ENCODE measurements around the gene PHLPP1.

PHLPP1 gene

DNA sequence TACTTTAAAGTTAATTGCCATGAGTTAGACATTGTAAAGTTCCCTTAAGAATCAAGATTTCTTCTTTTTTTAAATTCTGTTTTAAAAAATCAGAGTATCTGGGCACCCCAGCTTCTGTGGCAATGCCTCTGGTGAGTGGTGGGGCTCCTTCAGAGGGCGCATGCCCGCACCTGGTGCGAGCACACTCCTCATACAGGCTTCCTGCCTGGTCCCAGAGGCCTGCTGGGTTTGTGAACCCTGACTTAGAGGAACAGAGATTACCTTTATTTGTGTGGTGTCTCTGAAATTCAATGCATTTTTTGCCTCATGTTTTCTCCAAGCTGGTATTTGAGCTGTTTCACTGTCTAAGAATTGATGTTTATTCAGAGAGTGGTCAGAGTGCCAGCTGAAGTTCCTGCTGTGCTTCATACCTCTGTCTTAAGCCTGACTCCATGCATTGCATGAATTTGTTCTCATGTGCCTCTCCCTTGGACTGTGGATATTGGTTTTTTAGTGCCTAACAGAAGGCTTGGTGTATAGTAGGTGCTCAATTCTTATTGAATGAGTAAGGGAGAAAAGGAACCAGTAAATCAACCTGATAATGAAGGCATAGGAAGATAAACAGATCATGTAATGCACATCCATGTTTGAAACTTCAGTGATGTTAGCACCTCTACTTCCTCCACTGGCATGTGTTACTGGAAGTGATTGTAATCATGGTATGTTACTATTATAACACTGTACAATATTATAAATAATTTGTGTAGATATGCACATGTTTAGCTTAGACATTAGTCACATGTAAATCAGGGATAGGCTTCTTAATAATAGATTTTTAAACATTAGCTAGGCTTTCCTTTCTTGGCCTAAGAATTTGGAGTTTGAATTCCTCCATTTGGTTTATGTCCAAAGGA is 29.0 kb downstream of the PHLPP1 start:
- no peak for DNase-seq

- DNase-seq: no peak
These were observed 29.9 kb downstream of the PHLPP1 start for GRCh38 chr18:62745089-62745751.

DNA sequence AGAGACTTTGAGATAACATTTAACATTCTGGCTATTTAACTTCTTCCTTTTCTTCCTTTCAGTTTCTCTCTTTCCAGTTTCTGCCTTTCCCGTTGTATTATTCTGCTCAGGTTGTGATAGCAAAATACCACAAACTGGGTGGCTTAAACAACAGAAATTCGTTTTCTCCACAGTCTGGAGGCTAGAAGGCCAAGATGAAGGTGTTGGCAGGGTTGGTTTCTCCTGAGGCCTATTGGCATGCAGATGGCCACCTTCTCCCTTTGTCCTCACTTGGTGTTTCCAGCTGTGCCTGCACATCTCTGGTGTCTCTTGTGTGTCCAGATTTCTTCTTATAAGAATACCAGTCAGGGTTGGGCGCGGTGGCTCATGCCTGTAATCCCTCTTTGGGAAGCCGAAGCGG is 34.0 kb downstream of the PHLPP1 start:
- no peak for DNase-seq

DNA sequence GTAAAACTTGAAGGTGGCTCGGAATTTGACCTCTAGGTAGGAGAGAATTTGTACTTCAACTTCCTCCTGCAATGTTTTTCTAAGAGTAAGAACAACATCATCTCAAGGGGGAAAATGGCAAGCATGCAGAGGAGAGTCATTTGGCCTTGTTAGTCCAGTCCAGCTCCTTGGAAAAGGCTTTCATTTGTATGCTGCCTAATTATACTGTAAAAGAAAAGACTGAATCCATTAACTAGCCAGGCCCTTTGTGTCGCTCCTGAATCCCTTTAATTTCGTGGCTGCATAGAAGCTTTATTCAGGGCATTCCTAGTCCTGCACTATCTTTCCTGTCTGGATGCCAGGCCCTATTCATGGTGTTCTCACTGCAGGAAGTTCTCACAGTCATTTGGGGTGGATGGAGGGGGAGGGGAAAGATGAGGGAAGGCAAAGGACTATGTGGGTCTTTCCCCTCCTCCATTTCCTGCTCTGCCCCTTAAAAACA is 36.0 kb downstream of the PHLPP1 start:
- no peak for DNase-seq

- DNase-seq: no peak
These were observed 36.6 kb downstream of the PHLPP1 start for GRCh38 chr18:62751977-62752376.

DNA sequence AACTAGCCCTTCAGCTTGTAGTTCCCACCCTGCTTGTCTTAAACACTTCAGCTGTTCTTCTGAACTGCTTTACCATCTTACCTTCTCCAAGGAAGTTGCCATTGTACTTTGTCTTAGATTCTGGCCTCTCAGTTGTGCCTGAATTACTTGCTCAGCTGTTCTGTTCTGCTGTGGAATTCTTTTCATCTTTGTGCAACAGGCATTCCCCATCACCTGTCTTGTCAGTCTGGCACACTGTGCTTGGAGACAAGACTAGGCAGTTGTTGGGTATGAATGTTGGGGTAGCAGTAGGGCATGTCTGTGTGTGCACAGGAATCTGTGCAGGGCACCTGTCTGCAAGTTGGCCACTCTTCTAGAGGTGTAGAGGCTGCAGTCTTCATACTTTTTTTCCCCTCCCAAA is 38.7 kb downstream of the PHLPP1 start:
- DNase-seq: no peak

DNA sequence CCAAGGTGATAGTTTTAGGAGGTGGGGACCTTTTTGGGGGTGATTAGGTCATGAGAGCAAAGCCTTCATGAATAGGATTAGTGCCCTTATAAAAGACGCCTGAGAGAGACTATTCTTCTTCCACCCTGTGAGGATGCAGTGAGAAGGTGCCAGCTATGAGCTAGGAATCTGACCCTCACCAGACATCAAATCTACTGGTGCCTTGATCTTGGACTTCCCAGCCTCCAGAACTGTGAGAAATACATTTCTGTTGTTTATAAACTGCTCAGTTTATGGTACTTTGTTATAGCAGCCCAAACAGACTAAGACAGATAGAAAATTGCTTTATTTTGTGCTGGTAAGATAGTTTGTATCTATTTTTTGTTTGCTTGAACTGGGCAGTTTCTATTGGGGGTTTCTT is 40.1 kb downstream of the PHLPP1 start:
- no peak for DNase-seq

- DNase-seq: no peak
These were observed 40.6 kb downstream of the PHLPP1 start for GRCh38 chr18:62755946-62756345.

DNA sequence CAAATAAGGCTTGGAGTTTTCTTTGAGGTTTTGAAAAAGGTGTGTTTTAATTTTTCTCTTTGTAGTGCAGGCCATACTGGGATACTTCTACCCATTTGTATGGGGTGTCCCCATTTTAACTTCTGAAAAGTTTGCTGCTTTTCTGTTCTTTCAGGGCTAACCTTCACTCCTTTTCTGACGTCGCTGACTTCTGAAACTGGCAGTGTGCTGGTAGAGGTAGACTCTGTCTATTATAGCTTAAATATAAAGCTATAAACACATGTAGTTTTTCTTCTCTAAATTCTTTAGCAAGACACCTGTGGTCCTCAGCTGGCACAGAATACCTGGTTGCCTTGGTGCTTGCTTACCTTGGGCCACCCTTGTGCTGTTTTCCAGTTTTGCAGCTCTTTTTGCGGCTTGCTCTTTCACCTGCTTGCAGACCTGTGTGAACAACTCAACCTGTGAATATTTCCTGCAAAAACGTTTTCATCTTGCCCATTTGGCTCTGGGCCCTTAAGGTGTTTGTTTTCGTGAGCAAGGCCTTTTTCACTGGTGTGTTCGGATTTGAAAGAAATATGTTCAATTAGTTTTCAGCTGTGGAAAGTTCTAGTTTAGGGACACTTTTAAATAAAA is 42.2 kb downstream of the PHLPP1 start:
- DNase-seq: no peak

DNA sequence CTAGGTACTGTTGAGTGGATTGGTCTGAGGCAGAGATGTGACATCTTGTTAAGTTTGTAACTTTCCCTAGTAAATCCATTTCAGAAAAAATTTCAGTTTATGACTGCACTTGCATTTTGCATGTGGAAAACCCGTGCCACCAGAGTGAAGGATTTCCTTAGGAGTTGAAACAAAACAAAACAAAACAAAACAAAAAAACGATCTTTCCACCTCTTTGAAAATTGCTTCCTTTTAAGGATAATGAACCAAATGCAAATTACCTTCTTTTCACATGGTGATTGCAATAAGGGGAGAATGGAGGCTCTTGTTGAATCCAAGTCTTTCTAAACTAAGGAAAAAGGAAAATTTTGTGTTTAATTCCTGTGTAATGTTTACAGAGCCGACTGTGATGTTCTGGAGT is 43.2 kb downstream of the PHLPP1 start:
- DNase-seq: no peak

DNA sequence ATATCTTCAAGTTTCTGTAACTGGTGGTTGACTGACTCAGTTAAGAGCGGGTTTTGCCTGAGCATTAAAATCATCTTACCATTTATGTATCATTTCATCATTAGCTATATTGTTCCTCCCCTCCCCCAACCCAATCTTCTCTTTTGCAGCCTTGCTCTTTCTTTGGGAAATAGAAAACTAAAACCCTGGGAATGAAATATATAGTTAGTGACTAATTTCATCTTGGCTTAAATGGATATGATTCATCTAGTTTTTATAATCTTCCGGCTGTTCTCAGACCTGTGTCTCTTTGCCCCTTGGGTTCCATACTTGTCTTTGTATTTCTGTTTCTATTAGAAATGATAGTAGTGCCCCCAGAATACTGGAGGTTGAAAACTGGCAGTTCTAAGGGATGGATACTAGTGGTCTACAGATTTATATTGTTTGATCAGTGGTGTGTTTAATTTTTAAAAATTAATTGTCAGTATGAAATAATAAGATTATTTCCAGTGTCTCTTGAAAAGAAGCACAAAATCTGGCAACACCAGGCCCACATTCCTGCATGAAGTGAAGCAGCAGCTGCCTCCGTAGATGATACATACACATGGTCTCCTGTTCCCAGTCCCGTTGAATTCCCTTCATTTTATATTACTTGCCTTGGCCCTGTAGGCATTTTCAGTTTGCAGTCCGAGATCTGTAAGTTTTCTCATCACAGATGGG is 44.5 kb downstream of the PHLPP1 start:
- no peak for DNase-seq

DNA sequence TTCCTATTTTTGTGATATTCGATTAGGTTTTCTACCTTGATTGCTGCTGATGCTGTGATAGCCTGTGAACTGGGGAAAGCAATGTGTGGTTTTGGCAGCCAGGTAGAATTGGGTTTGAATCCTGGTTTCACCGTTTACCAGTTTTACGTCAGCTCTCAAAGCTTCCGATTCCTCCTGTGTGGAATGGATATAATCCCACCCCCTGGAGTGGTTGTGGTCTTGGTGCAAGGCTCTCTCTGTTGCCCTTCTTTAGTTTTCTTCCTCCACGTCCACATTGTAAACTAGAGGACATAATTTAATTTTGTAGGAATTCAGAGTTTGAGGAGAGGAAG is 45.0 kb downstream of the PHLPP1 start:
- DNase-seq: no peak

GRCh38 chr18:62763101-62763521 is 47.8 kb downstream of the PHLPP1 start:
- no peak for DNase-seq

DNA sequence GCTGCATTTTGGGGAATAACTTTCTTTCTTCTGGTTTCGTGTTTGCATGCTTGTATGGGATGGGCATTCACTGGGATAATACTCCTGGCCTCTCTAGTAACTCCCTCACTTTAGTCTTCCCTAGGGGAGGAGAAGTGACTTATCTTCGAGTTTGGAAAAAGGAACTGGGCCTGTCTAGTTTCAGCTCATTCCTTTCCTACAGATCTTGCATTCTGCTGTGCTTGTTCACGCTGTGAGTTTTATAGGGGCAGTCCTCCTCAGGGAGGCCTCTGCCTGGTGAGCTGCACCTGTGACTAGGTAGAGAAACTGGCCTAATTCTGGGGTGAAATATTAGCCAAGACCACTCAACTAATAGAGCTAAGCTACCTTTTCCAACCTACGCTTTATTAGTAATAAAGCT is 50.9 kb downstream of the PHLPP1 start:
- DNase-seq: no peak

GRCh38 chr18:62767321-62767720 is 52.0 kb downstream of the PHLPP1 start:
- peak; percentile 67 for DNase-seq

DNA sequence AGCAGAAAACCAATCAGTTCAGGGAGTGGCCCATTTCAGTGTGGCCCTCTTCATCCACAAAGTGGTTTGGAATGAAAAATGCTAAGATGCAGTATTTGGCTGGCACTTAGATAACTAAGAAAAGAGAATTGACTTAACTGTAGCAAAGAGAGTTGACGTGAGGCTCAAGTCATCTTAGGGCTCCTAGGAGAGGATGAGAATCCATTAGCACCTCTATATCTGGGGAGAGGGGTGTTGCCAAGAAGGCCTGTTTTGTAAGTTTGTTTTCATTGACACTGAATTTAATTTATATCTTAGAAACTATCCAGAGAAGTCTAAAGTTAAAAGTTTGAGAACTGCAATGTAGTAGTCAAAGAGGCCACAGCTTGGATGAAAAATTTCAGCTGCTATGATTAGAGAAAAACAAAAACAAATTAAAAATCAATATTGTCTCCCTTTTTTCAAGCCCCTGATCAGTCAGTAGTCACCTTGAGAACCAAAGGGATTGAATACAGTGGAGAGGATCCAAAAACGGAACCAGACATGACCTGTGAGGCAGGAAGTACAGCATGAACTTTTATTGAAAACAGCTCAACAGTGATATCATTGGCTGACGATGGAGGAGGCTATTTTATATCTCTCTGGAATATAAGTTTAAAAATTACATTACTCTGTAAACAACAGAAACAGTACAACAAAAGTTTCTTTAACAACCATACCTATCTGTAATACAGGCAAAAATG is 52.7 kb downstream of the PHLPP1 start:
- DNase-seq: no peak

GRCh38 chr18:62768558-62768943 is 53.2 kb downstream of the PHLPP1 start:
- DNase-seq: no peak

DNA sequence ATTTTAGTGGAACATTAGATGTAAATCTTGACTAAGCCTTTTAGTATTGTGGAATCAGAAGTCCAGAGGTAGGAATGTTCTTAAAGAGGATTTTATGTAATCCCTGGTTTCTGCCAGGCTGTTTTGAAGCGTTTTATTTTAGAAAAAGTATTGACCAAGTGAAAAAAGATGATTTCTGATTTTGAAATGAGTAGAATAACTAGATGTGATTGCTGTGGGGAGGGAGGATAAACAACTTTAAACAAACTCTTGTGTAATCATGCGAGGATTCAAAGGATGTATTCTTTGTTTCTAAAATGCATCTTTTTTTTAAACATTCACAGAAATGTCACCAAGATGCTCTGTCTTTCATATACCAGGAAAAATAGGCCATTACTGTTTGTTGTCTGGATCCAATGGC is 53.9 kb downstream of the PHLPP1 start:
- no peak for DNase-seq

GRCh38 chr18:62771494-62772270 is 56.3 kb downstream of the PHLPP1 start:
- peak; percentile 86 for DNase-seq

DNA sequence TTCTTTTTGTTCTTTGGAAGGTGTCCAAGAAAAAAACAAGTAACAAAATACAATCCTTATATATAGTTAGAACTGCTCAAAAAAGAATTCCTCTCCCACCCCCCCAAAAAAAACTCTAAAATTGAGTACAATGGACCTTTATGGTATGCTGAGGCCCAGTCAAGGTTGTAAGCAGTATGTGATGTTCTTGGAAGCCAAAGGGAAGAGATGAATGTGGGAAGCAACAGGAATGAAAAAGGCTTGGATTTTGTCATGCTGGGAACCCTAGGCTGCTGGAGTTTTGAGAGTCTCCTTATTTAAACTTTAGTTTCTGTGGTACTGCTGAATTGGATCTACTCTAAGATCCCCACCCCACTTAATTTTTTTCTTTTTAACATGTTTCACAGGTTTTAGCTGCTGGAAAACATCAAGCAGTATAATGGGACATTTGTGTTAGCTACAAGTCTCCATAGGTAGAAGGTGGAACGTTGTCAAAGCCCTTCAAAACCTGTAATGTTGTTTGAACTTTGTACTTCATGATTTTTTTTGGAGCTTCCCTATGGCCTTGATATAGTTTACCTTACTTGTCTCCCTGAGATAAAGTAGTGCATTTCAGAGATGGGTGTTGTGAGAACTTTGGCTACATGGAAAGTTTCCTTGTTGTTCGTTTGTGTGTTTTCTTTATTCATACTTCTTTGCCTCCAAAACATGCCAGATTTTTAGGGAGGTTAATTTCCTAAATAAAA is 57.7 kb downstream of the PHLPP1 start:
- DNase-seq: no peak

GRCh38 chr18:62773691-62774090 is 58.4 kb downstream of the PHLPP1 start:
- DNase-seq: no peak

Measured in activated CD4-positive, alpha-beta T cell treated with anti-CD3 and anti-CD28 coated beads, Interleukin-10, Interleukin-2, amounts not matched to agents 100 ng/mL and 50 ng/mL, durations not matched to agents 16 hours and 8 hours (primary cell).